A549 treated with Mapracorat at 1 μM for 4 hours (cell line): ENCODE measurements around the gene TSPAN33. TPM values are rescaled to one million over a fixed set of nuclear protein-coding genes. Genes with fewer than 3 reads are reported as not detected.

Source experiments
- total RNA-seq: library from RNA; stranded (reverse); fragments of 200-300 nt; extraction: Qiagen RNA extraction; gene quantifications from 5 replicates; pipeline ENCODE4 v1.2.3, GENCODE V29; 2022

TSPAN33 gene, protein sequence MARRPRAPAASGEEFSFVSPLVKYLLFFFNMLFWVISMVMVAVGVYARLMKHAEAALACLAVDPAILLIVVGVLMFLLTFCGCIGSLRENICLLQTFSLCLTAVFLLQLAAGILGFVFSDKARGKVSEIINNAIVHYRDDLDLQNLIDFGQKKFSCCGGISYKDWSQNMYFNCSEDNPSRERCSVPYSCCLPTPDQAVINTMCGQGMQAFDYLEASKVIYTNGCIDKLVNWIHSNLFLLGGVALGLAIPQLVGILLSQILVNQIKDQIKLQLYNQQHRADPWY
- total RNA-seq, result 4.8 to 6.9 TPM (median 6.3 TPM) in 5 replicates

DNA sequence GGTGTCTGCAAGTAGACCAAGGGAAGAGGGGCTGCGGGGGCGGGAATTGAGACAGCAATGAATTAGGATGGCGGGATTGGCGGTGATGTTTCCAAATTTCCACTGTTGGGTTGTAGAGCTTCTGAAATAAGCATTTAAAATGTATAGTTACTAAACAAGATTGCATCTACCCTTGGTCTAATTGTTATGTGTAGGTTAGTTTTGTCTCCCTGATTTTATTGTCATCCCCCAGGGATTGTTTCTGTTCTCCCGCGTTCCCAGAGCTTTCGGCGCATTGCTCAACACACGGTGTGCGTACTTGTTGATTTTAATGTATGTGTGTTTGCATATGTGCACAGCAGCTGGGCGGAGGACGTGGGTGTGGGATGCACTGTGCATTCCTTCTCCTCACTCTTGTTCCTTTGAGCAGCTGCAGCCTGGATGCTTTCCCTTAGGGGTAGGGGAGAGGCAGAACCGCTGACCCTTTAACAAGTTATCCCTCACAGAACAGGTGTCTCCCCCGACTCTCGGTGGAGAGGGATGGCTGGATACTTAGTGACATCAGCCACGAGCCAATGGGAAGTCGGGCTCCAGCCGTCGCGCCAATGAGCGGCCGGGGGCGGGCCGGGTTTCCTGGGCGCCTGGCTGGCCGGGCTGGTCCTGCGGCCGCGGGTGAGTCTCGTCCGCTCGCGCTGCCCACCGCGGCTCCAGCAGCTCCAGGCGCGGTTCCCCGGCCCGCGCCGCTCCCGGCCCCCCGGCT is at the start of gene TSPAN33:
Gene TSPAN33 (plus strand): TSS at position 613 of the 739 bp plus-strand sequence. CDS start 274 bp downstream, outside the sequence.

DNA sequence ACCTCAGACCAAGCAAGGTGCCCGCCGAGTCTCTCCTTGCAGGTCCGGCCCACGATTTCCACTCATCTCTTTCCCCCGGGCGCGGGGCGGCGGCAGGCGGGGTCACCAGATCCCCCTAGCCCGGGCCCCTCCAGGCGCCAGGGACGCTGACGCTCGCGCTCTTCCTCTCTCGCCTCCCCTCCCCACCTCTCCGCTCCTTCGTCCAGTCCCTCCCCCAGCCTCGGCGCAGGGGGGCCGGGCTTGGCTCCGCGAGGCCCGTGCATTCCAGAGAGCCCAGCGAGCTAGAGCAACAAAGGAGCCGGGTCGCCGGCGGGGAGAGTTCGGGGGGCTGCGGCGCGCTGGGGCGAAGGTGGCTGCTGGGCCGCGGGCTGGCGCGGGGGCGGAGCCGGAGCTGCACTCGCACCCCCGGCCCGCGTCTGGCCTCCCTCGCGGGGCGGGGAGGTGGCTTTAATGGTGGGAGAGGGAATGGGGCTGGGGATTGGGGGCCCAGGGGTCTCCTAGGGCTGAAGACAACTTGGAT is 43.9 kb downstream of the TSPAN33 start, which contains the start of gene SMO:
Gene SMO (plus strand): TSS at position 262 of the 520 bp plus-strand sequence. CDS start 519 bp downstream, outside the sequence.

Other genes with a start within 250 kb of the TSPAN33 start
- 0.05 to 0.30 TPM (median 0.15 TPM) in 5 replicates for gene KCP, start 234.0 kb upstream of the TSPAN33 start, total RNA-seq
- 13.4 to 16.7 TPM (median 14.9 TPM) in 5 replicates for gene IRF5, start 206.8 kb upstream of the TSPAN33 start, total RNA-seq
- gene TNPO3, start 89.6 kb upstream of the TSPAN33 start, total RNA-seq, result 39.8 to 43.3 TPM (median 40.9 TPM) in 5 replicates
- 10.9 to 16.2 TPM (median 13.6 TPM) in 5 replicates for gene SMO, start 43.9 kb downstream of the TSPAN33 start, total RNA-seq
- gene AHCYL2, start 80.3 kb downstream of the TSPAN33 start, total RNA-seq, result 5.0 to 6.3 TPM (median 5.9 TPM) in 5 replicates